HG03342 (cell line): ENCODE results near the gene KCNN3.

Experiments
- ATAC-seq: cut with Tn5 transposase; IDR thresholded peaks from one replicate; pipeline ENCODE4 v1.9.1; 2021; ENCODE audit warnings: mild to moderate bottlenecking, moderate library complexity; ENCODE audit not compliant: unreplicated experiment

Gene KCNN3

GRCh38 chr1:154797175-154797574 lies 72.9 kb downstream of the KCNN3 start:
- ATAC-seq = no peak

- no peak for ATAC-seq
Measured at GRCh38 chr1:154796303-154796892, 73.7 kb downstream of the KCNN3 start.

- no peak for ATAC-seq
Measured at GRCh38 chr1:154794608-154795007, 75.5 kb downstream of the KCNN3 start.

GRCh38 chr1:154793685-154794084 lies 76.4 kb downstream of the KCNN3 start:
- no peak for ATAC-seq

GRCh38 chr1:154792899-154793298 lies 77.2 kb downstream of the KCNN3 start:
- ATAC-seq = no peak

- peak; percentile 72 for ATAC-seq
Measured at GRCh38 chr1:154791292-154792166, 78.6 kb downstream of the KCNN3 start.

GRCh38 chr1:154788886-154789285 lies 81.2 kb downstream of the KCNN3 start:
- no peak for ATAC-seq

GRCh38 chr1:154788110-154788870 lies 81.8 kb downstream of the KCNN3 start:
- ATAC-seq = no peak

GRCh38 chr1:154786804-154787570 lies 83.1 kb downstream of the KCNN3 start:
- no peak for ATAC-seq

GRCh38 chr1:154784924-154785531 lies 85.1 kb downstream of the KCNN3 start:
- peak; percentile 67 for ATAC-seq

GRCh38 chr1:154784416-154784815 lies 85.7 kb downstream of the KCNN3 start:
- no peak for ATAC-seq

- ATAC-seq = no peak
Measured at GRCh38 chr1:154783976-154784375, 86.1 kb downstream of the KCNN3 start.

GRCh38 chr1:154780541-154780940 lies 89.5 kb downstream of the KCNN3 start:
- ATAC-seq = no peak

GRCh38 chr1:154779551-154780189 lies 90.4 kb downstream of the KCNN3 start:
- ATAC-seq = no peak

- ATAC-seq = no peak
Measured at GRCh38 chr1:154778944-154779343, 91.1 kb downstream of the KCNN3 start.

GRCh38 chr1:154778275-154778674 lies 91.8 kb downstream of the KCNN3 start:
- no peak for ATAC-seq

- no peak for ATAC-seq
Measured at GRCh38 chr1:154777781-154778180, 92.3 kb downstream of the KCNN3 start.

GRCh38 chr1:154777154-154777553 lies 92.9 kb downstream of the KCNN3 start:
- no peak for ATAC-seq

GRCh38 chr1:154775621-154776605 lies 94.2 kb downstream of the KCNN3 start:
- ATAC-seq = no peak
